Stimulated activated CD8-positive, alpha-beta memory T cell treated with anti-CD3 and anti-CD28 coated beads, Interleukin-7, amount 100 ng/mL, for 24 hours (primary cell): ENCODE data around the gene GPR183.

Source experiments
- DNase-seq: peaks from one replicate; pipeline ENCODE4 v3.0.0-alpha.2; 2020; ENCODE audit warnings: low read depth

Gene GPR183

DNA sequence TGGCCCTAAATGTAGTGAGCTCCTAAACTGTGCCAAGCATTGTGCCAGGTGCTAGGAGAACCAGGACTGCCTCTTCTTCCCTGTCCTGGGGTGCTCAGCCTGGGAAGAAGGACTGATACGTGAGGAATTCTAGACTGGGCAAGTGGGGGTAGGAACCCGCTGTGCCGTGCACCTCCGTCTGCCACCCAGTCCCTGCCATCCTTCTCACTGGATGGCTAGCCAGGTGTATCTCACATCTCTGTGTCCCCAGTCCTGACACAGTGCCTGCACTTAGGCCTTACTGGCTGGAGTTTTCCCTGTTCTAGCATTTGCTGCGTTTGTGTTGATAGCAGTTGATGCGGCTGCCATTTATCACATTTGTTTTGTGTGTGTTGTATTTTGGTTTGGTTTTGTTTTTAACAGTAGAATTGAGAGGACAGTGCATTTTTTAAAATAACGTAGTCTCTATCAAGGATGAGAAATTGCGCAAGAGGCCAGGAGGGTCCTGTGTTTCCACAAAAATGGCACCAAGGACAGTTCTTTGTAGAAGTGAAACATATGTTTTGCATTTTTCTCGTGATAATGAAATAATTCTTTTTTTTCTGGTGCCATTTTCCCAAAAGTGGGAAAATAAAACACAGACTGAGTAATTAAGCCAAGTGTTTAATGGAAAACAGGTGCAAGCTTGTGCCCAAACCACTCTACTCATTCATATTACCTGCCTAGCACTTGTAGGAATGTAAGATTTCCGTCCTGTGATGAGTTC lies 4.7 kb upstream of the GPR183 start:
- no peak for DNase-seq

DNA sequence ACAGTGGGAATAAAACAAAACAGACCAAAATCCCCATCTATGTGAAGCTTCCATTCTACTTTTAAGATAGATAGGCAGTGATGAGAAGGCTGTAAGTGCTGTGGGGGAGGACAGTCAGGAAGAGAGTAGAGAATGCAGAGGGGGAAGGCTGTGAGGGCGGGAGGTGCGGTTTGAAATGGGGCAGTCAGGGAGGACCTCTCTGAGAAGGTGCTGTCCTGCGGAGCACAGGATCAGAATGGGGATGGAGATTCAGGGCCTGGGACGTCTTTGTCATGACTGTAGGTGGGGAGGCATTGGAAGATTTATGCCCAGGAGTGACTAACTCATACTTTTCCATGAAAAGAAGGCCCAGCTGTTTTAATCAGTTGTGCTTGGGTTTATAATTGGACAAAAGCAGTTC lies 3.9 kb upstream of the GPR183 start:
- no peak for DNase-seq

DNA sequence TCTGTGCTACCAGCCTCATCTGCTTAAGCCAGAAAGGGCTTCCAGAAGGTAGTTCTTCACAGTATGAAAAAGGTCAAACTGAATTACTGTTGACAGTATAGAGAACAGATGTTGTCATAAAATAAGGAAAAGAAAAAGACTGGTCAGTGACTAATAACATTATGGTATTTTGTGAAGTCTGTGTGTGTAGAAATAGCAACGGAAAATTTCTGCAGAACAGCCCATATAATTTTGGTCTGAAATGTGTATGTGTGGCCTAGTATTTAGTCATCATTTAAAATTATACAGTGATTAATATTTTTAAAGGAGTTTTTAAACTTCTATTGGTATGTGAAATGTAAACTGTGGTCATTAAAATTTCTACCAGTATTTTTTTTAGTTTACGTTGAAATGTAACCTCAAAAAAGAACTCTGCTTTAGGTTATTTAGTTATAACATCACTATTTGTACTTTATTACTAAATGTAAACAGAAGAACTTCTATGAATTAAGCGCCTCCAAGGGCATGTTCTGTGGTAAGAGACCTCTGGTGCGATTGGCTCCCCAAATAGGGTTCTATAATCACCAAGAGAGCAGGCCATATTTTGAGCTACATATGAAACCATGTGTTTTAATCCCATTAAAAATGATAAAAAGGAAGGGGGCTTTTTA lies 3.3 kb upstream of the GPR183 start:
- no peak for DNase-seq

DNA sequence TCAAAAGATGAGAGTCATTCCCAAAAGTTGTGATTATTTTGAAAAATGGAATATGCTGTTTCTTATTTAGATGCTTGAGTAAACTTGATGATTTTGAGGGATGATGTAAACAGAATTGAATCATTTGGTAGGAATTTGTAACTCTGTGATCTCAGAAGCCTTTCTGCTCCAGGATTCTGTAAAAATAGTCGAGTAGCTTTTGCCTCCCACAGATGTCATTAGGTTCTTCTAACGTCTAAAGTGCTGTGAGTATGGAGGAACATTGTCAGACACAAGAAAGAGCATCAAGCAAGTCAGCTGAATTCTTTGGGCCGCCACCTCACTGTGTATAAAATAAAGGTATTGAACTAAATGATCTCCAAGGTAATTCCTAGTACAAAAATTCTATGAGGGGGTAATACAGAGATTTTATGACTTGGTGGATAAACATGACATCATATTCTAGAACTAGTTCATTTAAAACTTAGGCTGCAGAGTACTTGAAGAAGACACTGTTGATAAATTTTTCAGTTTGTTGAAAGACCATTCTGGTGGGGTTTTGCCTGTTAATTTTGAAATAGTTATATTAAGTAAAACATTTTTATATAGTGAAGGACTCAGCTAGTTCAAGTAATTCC lies 1.4 kb upstream of the GPR183 start:
- DNase-seq = no peak

- DNase-seq = peak; percentile 55
Observed at GRCh38 chr13:99307648-99308339, 595 bp upstream of the GPR183 start.

DNA sequence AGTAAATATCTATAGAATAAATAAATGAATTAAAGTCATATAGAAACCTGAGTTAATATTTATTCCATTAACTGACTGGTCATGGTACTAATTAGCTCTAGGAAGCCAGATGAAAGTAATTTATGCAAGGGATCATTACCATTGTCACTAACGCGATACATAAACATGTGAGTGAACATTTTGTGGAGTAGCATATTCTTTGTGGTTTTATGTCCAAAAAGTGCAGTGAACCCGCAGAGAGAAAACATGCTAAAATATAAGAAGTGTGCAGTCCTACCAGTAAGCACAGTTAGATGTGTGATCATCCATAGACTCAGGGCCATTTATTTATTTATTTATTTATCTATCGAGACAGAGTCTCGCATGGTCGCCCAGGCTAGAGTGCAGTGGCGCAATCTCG lies 1.6 kb downstream of the GPR183 start:
- DNase-seq = no peak

GRCh38 chr13:99305158-99305557 lies 2.0 kb downstream of the GPR183 start:
- no peak for DNase-seq

DNA sequence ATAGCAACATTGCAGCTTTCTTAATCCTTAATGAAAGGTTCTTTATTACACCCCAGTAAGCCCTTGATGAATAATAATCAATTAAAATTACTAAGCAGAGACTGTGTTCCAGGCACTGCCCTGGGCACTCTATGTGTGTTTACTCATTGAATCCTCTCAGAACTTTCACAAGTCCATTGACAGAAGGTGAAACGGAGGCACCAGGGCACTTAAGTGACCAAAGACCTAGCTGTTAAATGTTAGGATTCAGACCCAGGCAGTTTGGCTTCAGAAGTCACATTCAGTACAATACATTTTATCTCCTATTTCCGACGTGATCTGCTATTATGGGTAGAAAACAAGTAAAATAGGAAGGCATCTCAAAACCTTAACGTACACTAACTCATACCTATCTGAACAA lies 2.7 kb downstream of the GPR183 start:
- DNase-seq = no peak

DNA sequence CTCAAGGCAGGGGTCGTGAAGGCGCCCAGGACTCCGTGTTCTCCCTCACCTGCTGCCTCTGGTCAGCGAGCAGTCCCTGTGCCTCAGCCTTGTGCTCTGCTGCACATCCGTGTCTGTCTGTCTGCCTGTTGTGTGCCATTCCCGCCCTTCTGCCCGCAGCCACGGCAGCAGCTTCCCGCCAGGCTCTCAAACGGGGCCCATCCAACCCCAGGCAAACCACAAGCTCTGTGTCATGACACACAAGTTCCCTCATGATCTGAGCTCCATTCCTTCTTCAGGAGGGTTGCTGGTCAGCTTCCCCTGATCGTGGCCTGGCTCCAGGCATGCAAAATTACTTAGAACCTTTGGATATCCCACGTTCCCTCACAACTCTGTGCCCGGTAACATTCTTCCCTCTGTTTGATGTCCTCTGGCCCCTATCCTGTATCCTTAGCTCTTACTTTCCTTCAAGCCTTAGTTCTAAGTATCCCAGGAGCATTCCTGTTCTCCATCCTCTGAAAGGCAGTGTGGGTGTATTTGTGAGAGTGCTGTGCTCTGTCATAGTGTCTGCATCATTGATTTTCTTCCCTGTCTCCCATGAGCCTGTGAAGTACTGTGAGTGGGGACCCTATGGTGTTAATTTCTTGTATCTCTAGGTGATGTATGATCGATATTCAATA lies 3.2 kb downstream of the GPR183 start:
- no peak for DNase-seq

DNA sequence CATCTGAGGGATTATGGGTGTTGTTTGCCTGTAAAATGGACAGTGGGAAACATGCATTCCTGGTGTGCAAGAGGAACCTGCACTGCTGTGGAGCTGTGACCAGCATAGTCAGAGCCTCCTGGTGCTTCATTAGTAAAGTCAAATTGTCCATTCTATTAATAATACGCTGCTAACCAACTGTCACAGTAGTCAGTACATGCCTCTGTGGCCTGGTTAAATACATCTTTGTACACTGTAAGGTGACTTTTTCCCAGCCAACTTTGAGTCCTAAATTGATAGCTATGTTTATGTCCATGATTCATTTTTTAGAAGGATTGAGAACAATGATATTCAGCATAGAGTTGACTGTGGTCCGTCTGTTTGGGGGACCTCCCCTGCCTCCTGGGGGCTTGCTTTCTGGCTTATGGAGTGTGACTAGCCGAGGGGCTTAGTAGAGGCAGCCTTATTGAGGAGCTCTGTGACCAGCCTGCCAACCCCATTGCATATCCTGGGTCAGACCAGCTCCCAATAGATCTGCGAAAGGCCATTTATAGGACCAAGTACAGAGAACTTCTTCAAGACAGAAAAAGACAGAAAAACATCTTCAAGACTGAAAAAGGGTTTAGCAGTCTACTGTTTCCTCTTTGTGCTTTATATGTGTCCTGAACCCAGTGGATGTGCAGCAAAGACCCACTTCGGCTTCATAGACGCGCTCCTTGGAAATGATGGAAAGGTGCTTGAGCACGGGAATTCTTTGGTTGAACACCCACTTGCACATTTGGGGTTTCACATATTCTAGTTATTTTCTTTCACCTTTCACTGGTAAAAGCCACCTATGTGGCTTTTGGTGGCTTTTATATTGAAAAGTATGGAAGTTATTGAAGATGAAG lies 4.3 kb downstream of the GPR183 start:
- no peak for DNase-seq

GRCh38 chr13:99301913-99302636 lies 5.1 kb downstream of the GPR183 start:
- DNase-seq = no peak

GRCh38 chr13:99301056-99301838 lies 6.0 kb downstream of the GPR183 start:
- DNase-seq = no peak

DNA sequence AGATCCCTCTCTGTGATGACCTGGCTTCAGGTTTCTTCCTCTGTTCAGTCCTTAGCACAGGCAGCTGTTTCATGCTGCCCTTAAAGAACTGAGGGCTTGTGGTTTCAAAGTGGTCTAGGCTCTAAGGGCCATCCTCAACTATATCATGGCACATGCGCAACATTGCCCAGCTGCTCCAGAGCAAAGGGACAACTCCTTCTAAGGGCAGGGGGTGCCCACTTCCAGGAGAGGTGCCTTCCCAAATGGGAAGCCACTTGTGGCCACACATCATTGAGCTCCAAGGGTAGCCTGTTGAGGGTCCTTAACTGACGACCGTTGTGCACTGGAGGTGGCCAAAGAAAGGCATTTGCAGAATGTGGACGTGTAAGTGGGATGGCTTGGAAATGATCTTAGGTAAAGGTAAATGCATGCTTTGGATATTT lies 7.3 kb downstream of the GPR183 start:
- DNase-seq = no peak

DNA sequence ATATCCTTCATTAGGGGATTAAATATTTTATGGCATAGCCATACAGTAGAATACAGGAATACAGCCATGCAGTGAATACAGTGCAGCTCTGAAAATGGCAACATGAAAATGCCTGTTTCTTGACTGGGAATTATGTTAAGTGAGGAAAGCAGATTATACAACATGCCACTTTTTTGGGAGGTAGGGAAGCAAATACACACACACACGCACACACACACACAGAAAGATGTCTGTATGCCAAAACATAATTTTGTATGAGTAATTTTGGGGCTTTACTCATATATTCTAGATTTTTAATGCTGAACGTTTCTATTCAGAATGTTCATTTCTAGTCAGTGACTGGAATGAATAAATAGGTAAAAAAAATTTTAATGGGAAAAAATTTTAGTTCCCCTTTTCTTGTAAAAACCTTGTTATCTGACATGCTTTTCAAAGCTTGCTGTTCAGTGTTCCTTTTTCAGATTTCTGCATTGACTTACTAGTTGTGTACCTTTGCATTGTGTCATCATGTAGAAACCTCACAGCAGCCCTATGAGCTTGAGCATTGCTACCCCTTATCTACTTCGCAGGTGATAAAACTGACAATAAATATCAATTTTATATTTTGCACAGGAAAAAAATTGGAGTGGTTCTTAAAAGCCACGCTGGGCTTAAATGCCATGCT lies 7.8 kb downstream of the GPR183 start:
- no peak for DNase-seq

DNA sequence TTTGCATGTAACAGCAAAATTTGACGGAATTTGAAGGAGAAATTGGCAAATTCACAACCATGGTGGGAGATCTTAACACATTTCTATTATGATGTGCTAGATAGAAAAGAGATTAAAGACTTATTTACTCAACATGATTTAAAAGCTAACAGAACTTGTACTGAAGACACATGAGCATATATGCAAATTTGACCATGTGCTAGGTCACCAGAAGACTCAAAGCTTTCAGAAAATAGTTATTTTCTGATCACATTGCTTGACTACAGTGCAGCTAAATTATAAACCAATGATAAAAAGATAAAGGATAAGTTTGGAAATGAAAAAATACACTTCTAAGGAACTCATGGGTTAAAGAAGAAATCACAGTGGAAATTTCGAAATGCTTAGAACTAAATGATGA lies 9.1 kb downstream of the GPR183 start:
- DNase-seq = no peak

DNA sequence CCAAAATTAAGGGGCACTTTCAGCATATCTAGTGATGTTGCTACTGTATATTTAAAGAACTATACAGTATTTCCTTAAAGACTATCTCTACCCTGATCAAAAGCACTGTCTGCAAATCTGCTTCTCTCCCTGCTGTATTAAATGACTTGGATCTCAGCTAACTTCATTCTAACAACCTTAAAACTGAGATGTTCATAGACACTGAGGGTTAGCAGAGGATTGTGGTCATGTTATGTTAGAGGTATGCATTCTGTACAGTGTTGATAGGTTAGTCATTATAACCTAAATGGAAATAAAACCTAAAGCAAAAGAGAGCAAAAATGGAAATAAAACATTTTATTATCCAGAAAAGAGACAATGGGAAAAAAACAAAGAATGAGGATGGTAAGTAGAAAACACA lies 9.9 kb downstream of the GPR183 start:
- DNase-seq = no peak

DNA sequence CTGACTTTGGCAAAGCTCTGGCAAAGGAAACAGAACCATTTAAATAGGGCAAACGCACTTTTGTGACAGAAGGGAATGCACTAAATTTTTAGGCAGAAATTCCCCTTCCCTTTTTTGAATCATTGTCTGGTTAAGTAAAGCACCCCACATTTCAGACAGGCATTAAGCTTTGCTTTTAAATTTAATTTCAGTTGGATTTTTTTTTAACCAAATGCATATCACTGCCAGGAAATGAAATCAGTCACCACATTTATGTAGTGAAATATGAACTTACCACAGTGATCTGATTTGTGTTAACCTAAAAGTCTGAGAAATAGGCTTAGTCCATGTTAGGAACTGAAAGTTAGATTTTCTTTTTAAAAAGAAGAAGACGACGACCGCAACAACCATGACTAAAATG lies 10.8 kb downstream of the GPR183 start:
- no peak for DNase-seq

DNA sequence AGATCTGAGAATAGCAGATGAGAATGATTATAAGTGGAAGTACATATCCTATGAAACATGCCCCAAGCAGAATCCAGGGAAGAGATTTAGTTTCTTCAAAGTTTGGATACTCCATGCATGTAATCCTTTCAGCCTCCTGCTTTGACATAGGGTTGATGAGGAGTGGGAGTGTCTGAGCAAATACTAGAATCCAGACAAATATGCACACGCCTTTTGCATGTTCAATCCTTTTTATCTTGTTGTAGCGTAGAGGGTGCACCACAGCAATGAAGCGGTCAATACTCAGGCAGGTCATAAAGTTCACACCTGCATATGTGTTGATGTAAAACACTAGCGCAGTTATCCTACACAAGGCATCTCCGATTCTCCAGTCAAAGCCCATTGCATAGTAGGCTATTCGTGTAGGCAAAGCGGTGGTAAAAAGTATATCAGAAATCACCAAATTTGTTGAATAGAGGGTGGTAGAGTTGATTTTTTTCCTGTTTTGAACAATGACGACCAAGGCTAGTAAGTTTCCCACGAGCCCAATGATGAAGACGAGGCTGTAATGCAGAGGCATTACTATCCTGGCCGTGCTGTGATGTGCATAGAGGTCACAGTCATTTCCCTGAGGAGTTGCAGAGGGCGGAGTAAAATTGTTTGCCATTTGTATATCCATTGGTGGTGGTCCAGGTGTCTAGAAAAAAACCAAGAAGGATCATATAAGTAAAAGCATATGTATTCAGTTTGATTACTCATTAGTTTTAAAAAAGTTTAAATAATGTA lies 11.5 kb downstream of the GPR183 start:
- no peak for DNase-seq

- no peak for DNase-seq
Observed at GRCh38 chr13:99294958-99295357, 12.2 kb downstream of the GPR183 start.
